GM18519 (cell line): ENCODE results near the gene CLCN7.

Experiments
- ATAC-seq: cut with Tn5 transposase; IDR thresholded peaks from one replicate; pipeline ENCODE4 v1.9.1; 2021; ENCODE audit warnings: mild to moderate bottlenecking, moderate library complexity; ENCODE audit not compliant: unreplicated experiment, low FRiP score

CLCN7 gene

GRCh38 chr16:1412847-1413246, 62.0 kb downstream of the CLCN7 start:
- ATAC-seq, result no peak

GRCh38 chr16:1408171-1408837, 66.5 kb downstream of the CLCN7 start:
- ATAC-seq, result no peak

- no peak for ATAC-seq
Measured at GRCh38 chr16:1407753-1408152, 67.1 kb downstream of the CLCN7 start.

- ATAC-seq, result no peak
Measured at GRCh38 chr16:1403733-1404132, 71.1 kb downstream of the CLCN7 start.

GRCh38 chr16:1403036-1403435, 71.8 kb downstream of the CLCN7 start:
- ATAC-seq, result no peak

GRCh38 chr16:1401758-1402154, 73.1 kb downstream of the CLCN7 start:
- no peak for ATAC-seq

- no peak for ATAC-seq
Measured at GRCh38 chr16:1401061-1401757, 73.6 kb downstream of the CLCN7 start.

GRCh38 chr16:1398826-1399581, 75.8 kb downstream of the CLCN7 start:
- ATAC-seq, result no peak

GRCh38 chr16:1398351-1398750, 76.5 kb downstream of the CLCN7 start:
- ATAC-seq, result no peak

GRCh38 chr16:1397779-1398178, 77.0 kb downstream of the CLCN7 start:
- no peak for ATAC-seq

- ATAC-seq, result no peak
Measured at GRCh38 chr16:1395444-1396031, 79.3 kb downstream of the CLCN7 start.
